B cell (primary cell): ENCODE measurements around the gene FAM53B. TPM values are rescaled to one million over a fixed set of nuclear protein-coding genes. Genes with fewer than 3 reads are reported as not detected.

Experiments
- ATAC-seq: fragments of 200-7000 bp; cut with Tn5 transposase; one replicate; pipeline ENCODE4 v1.10.0; 2021; ENCODE audit warnings: low read depth, mild to moderate bottlenecking, moderate number of reproducible peaks, moderate library complexity
- CTCF ChIA-PET: fragments of 350-600 bp; sonication (Branson Sonifier 250); formaldehyde crosslinking; loops from one replicate; lab custom pipeline; 2021; ENCODE audit warnings: antibody characterized with exemption, inconsistent platforms; lab: Charles Lee
- POLR2A ChIA-PET: fragments of 350-600 bp; sonication (Branson Sonifier 250); formaldehyde crosslinking; loops from one replicate; lab custom pipeline; 2021; ENCODE audit warnings: antibody characterized with exemption; lab: Charles Lee
- DNase-seq: peaks from one replicate; pipeline ENCODE4 v3.0.0; 2013
- H2AFZ ChIP-seq: 2 replicates; pipeline ENCODE4 v1.6.1; 2012; ENCODE audit warnings: mild to moderate bottlenecking, low read depth, low read length; ENCODE audit not compliant: insufficient read depth, poor library complexity, severe bottlenecking
- H3K27ac ChIP-seq, 2 donors: 1 replicate in 1 of 2; 2 replicates in 1 of 2; pipeline ENCODE4 v1.5.1; 2012 to 2013; ENCODE audit warnings: low read length in 2 of 2, mild to moderate bottlenecking in 2 of 2, moderate library complexity in 1 of 2
- H3K27me3 ChIP-seq, 4 experiments: fragments of 200-600 bp in 1 of 4; sonication (generic) in 1 of 4; replicated peaks in 1 of 4; 1 replicate in 2 of 4; 2 replicates in 2 of 4; pipeline versions ENCODE4 v1.6.1 to v1.7.0; 2013 to 2016; ENCODE audit warnings: low read length in 3 of 4, mild to moderate bottlenecking in 2 of 4, mixed read lengths in 1 of 4, moderate library complexity in 1 of 4; ENCODE audit not compliant: insufficient read depth in 4 of 4, control insufficient read depth in 3 of 4; ENCODE audit errors: control extremely low read depth in 1 of 4
- H3K36me3 ChIP-seq, 2 experiments: replicated peaks in 1 of 2; 1 replicate in 1 of 2; 2 replicates in 1 of 2; pipeline versions ENCODE4 v1.6.1 to v1.7.1; 2013; ENCODE audit warnings: low read length in 1 of 2; ENCODE audit not compliant: insufficient read depth in 2 of 2, control insufficient read depth in 1 of 2; ENCODE audit errors: control extremely low read depth in 1 of 2, extremely low read depth in 1 of 2
- H3K4me1 ChIP-seq, 2 donors: fragments of 200-600 bp in 1 of 2; sonication (generic) in 1 of 2; 1 replicate in 1 of 2; 2 replicates in 1 of 2; pipeline versions ENCODE4 v1.5.1 to v1.6.1; 2013 to 2017; ENCODE audit warnings: low read length in 2 of 2; ENCODE audit not compliant: control insufficient read depth in 2 of 2, insufficient read depth in 2 of 2
- H3K4me2 ChIP-seq: replicated peaks from 2 replicates; pipeline ENCODE3; 2012; ENCODE audit warnings: mild to moderate bottlenecking, low read depth, low read length; ENCODE audit not compliant: poor library complexity, severe bottlenecking
- H3K4me3 ChIP-seq, 5 experiments: fragments of 200-600 bp in 1 of 5; sonication (generic) in 1 of 5; 1 replicate in 3 of 5; 2 replicates in 2 of 5; pipeline versions ENCODE4 v1.5.1 to v1.7.0; 2011 to 2016; ENCODE audit warnings: low read length in 4 of 5, mild to moderate bottlenecking in 4 of 5, low read depth in 2 of 5, control low read depth in 1 of 5, moderate library complexity in 1 of 5; ENCODE audit not compliant: insufficient read depth in 1 of 5; ENCODE audit errors: control extremely low read depth in 1 of 5, extremely low read depth in 1 of 5
- H3K79me2 ChIP-seq: fragments of 200-600 bp; sonication (generic); one replicate; pipeline ENCODE4 v1.6.0; 2016; ENCODE audit warnings: low read length; ENCODE audit not compliant: control insufficient read depth, insufficient read depth
- H3K9ac ChIP-seq: fragments of 200-600 bp; sonication (generic); 2 replicates; pipeline ENCODE4 v1.6.1; 2017; ENCODE audit warnings: mild to moderate bottlenecking, low read length, moderate library complexity
- H3K9me3 ChIP-seq, 3 donors: one replicate each; pipeline versions ENCODE4 v1.6.1 to v1.7.1; 2013; ENCODE audit warnings: low read length in 2 of 3; ENCODE audit not compliant: control insufficient read depth in 2 of 3, insufficient read depth in 1 of 3; ENCODE audit errors: control extremely low read depth in 1 of 3
- H4K20me1 ChIP-seq: 2 replicates; pipeline ENCODE4 v1.6.0; 2012; ENCODE audit warnings: mild to moderate bottlenecking, low read length; ENCODE audit not compliant: insufficient read depth, control insufficient read depth, poor library complexity, severe bottlenecking
- H3K27ac Mint-ChIP-seq: one replicate; pipeline ENCODE4 v1.8.0; 2021; ENCODE audit warnings: mixed read lengths
- H3K27me3 Mint-ChIP-seq: one replicate; pipeline ENCODE4 v1.8.0; 2021; ENCODE audit warnings: mixed read lengths
- H3K4me1 Mint-ChIP-seq: one replicate; pipeline ENCODE4 v1.8.0; 2021; ENCODE audit warnings: mixed read lengths
- H3K4me3 Mint-ChIP-seq: one replicate; pipeline ENCODE4 v1.8.0; 2021; ENCODE audit warnings: mixed read lengths
- H3K9me3 Mint-ChIP-seq: one replicate; pipeline ENCODE4 v1.8.0; 2022; ENCODE audit warnings: mixed read lengths; ENCODE audit not compliant: insufficient read depth
- CTCF ChIP-seq: fragments of 200-600 bp; IDR thresholded peaks from one replicate; pipeline ENCODE4 v1.8.0; 2022; ENCODE audit warnings: antibody characterized with exemption, mild to moderate bottlenecking
- EZH2 ChIP-seq: IDR thresholded peaks from 2 replicates; pipeline ENCODE4 v1.6.1; 2012; ENCODE audit warnings: borderline replicate concordance, low read depth, mild to moderate bottlenecking, moderate library complexity, low read length; ENCODE audit not compliant: insufficient read depth, poor library complexity, severe bottlenecking
- WGBS: methylation state at CpG from one replicate; pipeline ENCODE4 v1.1.5; 2013; ENCODE audit warnings: missing lambda C conversion rate; ENCODE audit not compliant: insufficient coverage; 5-methylcytosine and 5-hydroxymethylcytosine counted together
- intact Hi-C: fragments of 100-400 bp; cut with micrococcal nuclease; formaldehyde crosslinking; loops from one replicate; pipeline ENCODE4 v1.10.0; 2022
- polyA plus RNA-seq: library from polyadenylated mRNA; depleted of rRNA; stranded (reverse); fragments of >200 nt; gene quantifications from 2 replicates; pipeline ENCODE4 v1.2.3, GENCODE V29; 2012
- total RNA-seq, 2 donors: library from RNA; stranded (reverse); fragments of 120-200 nt in 1 of 2; gene quantifications; 1 replicate in 1 of 2; 2 replicates in 1 of 2; pipeline versions ENCODE4 v1.2.3 to v1.2.4, GENCODE V29; 2013 to 2022

The FAM53B gene
- total and polyA plus RNA-seq, 2 donors (not counting 1 experiment from before 2014, with no cell fraction given), result 51.2 to 186 TPM

GRCh38 chr10:124622158-124622557, 122.0 kb downstream of the FAM53B start:
- peaks cover 100% of the 10 kb centered on the region in 2 donors for H3K4me1 ChIP-seq
- ChIA-PET CTCF (interaction anchor here (0.9 to 7.2 kb wide), 11 partner anchors 10 to 123 kb away, joined by 3 to 91 read pairs (median 7); no protein-coding TSS in a partner anchor), POLR2A (interaction anchor here (1.0 to 11.6 kb wide), 6 partner anchors 10 to 119 kb away, joined by 3 to 163 read pairs (median 6); no protein-coding TSS in a partner anchor)
- no peak overlapping the region for H3K9ac ChIP-seq
- H3K27ac Mint-ChIP-seq, result peak overlapping the region; percentile 99
- H3K36me3 ChIP-seq, result peaks cover 0 to 55% of the 10 kb centered on the region in 2 experiments
- WGBS, result 73% methylated on average over 13 of the region's 13 CpGs
- DNase-seq, result no peak
- no peaks in the 10 kb centered on the region for H3K9me3 ChIP-seq
- no peaks in the 10 kb centered on the region for H4K20me1 ChIP-seq
- no peaks in the 10 kb centered on the region for H3K27me3 Mint-ChIP-seq
- H3K4me3 ChIP-seq, result no peak overlapping the region
- H3K4me1 Mint-ChIP-seq, result peaks cover 95% of the 10 kb centered on the region
- no peak overlapping the region for H2AFZ ChIP-seq
- TF ChIP-seq CTCF (no peak), EZH2 (no peak)
- H3K79me2 ChIP-seq, result peaks cover 96% of the 10 kb centered on the region
- peak overlapping the region; percentile 83 for H3K4me2 ChIP-seq
- no peaks in the 10 kb centered on the region for H3K27me3 ChIP-seq
- H3K9me3 Mint-ChIP-seq, result no peaks in the 10 kb centered on the region
- H3K27ac ChIP-seq, result peak overlapping the region; percentile 97 to 98
- H3K4me3 Mint-ChIP-seq, result peak overlapping the region; percentile 66
- ATAC-seq, result no peak
- intact Hi-C loops, result loop anchor here (5.0 kb wide), 1 partner anchor 35 kb away; no protein-coding TSS in a partner anchor

GRCh38 chr10:124621637-124622036, 122.5 kb downstream of the FAM53B start:
- Histone ChIP-seq H3K9me3 (no peaks in the 10 kb centered on the region), H3K4me3 (no peak overlapping the region), H4K20me1 (no peaks in the 10 kb centered on the region), H3K4me2 (peak overlapping the region; percentile 83), H3K4me1 (peaks cover 100% of the 10 kb centered on the region in 2 donors), H3K79me2 (peaks cover 93% of the 10 kb centered on the region), H3K9ac (no peak overlapping the region), H2AFZ (no peak overlapping the region), H3K27me3 (no peaks in the 10 kb centered on the region), H3K27ac (peak overlapping the region; percentile 97 to 98), H3K36me3 (peaks cover 0 to 59% of the 10 kb centered on the region in 2 experiments)
- Mint-ChIP-seq H3K4me3 (peak overlapping the region; percentile 66), H3K27ac (peak overlapping the region; percentile 99), H3K9me3 (no peaks in the 10 kb centered on the region), H3K4me1 (peaks cover 95% of the 10 kb centered on the region), H3K27me3 (no peaks in the 10 kb centered on the region)
- no peak for ATAC-seq
- WGBS, result 62% methylated on average over 12 of the region's 13 CpGs
- intact Hi-C loops, result loop anchor here (5.0 kb wide), 1 partner anchor 34 kb away; no protein-coding TSS in a partner anchor
- DNase-seq, result no peak
- ChIA-PET CTCF (interaction anchor here (0.9 to 7.2 kb wide), 16 partner anchors 9 to 123 kb away, joined by 3 to 91 read pairs (median 5); no protein-coding TSS in a partner anchor), POLR2A (interaction anchor here (1.0 to 11.6 kb wide), 9 partner anchors 9 to 120 kb away, joined by 3 to 163 read pairs (median 4); no protein-coding TSS in a partner anchor)
- TF ChIP-seq EZH2 (no peak), CTCF (no peak)
